Measurements from ENCODE around the gene C14orf119. TPM values are rescaled to one million over a fixed set of nuclear protein-coding genes. Genes with fewer than 3 reads are reported as not detected.

The C14orf119 gene
- total RNA-seq, 1 donor from 2014 or later, result 50.3 TPM

DNA sequence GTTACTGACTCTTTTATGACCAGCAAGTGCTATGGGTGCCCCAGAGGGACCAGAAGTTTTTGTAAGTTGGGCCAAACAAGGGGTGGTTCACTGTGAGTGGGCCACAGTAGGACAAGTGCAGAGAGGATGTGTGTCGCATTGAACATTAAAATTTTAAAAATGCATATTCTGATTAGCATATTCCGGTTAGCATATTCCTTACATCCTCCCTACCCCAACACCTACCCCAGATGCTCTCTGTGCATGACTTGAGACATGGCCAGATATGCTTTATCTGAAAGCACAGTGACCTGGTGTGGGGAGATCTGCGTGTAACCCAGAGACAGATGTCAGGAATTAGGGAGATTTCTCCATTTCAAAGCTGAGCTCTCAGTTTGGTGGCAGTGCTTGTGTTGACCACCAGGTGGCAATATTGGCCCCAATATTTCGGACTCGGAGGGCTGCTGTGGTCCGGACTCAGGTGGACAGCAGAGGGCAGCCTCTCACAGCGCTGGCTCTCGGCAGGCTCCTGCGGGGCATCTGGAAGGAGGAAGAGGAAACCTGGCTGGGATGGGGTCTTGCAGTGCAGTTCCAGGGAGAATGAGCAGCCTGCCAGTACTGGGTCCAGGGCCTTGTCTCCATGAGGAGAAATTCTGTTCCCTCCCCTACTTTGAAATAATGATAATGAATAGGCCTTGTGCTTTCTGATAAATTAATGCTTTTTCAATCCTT, 25.4 kb downstream of the C14orf119 start:
- intact Hi-C loops (cut with micrococcal nuclease), result loop anchor here (1.0 to 10.0 kb wide), 10 partner anchors 25 to 434 kb away; partner anchors contain the start of genes ACIN1, C14orf119, HOMEZ and PABPN1

DNA sequence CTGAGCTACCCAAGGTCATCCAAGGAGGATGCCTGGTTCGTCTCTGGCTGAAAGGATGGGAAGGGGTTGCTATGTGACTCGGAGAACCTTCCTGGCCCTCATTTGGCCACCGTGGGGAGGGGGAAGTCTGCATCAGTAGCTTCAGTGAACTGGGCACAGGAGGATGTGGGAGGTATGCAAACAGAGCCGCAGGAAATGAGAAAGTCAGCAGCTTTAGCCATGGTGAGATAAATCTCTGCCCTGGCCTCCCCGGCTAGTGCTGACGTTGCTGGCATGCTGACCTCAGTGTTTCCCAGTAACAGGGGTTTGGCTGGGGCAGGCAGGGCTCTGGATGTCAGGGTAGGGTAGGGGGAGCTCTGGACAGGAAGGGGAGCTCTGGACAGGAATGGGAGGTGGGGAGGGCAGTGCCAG, 26.1 kb downstream of the C14orf119 start:
- intact Hi-C loops (cut with micrococcal nuclease), result loop anchor here (2.0 to 10.0 kb wide), 3 partner anchors 51 to 433 kb away; partner anchors contain the start of genes HOMEZ, THTPA and ZFHX2

DNA sequence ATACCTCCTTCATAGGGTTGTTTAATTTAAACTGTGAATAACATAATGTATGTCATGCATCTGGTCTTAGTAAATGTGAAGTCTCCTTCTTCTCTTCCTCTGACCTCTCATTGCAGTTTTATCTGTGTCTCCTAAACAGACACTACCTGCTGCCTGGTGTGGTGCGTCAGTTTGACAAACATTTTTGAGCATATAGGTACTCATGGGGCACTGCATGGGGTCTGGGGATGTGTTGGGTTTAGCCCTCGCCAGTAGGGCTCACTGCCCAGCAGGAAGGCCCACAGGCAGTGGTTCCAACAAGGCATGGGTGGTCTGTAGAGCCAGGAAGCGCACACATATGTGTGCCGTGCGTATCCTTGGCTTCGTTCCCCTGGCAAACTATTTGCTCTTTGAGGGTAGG, 26.8 kb downstream of the C14orf119 start:
- intact Hi-C loops (cut with micrococcal nuclease), result loop anchor here (10.0 kb wide), 1 partner anchor 433 kb away; the partner anchor contains the start of genes THTPA and ZFHX2

DNA sequence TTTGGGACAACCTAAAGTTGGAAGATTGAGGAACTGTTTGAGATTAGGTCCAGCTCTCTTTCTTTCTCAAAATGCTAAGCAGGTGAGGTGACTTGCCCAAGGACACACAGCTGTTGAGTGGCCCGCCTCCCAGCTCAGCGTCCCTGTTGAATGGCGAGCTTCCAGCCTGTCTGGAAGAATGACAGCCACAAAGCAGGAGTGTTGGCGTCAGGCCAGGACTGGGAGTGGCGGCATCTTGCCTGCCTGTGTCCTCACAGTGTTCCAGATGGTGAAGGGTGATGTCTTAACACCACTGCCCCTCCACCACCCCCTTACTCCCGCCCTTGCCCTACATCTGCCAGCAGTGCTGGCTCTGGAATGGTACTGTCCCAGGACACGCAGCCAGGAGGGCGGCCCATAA, 28.1 kb downstream of the C14orf119 start:
- intact Hi-C loops (cut with micrococcal nuclease), result loop anchor here (10.0 kb wide), 1 partner anchor 431 kb away; the partner anchor contains the start of genes THTPA and ZFHX2

DNA sequence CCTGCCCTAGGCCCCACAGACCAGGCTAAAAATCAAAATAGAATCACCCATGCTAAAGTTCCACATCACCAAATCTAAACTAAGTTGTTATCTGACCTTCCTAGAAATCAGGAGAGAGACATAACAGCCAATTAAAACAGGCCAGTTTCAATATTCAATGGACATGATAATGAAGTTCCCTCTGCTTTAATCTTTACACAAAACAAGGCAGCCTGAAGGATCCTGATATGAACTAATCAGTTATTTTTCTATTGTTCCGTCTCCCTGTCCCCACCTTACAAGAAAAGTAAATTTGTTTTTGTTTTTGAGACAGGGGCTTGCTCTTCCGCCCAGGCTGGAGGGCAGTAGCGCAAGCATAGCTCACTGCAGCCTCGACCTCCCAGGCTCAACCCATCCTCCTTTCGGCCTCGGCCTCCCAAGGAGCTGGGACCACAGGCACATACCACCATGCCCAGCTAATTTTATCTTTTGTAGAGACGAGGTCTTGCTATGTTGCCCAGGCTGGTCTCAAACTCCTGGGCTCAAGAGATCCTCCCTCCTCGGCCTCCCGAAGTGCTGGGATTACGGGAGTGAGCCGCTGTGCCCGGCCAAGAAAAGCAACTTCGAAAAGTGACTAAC, 29.1 kb downstream of the C14orf119 start:
- intact Hi-C loops (cut with micrococcal nuclease), result loop anchor here (10.0 kb wide), 1 partner anchor 430 kb away; the partner anchor contains the start of genes THTPA and ZFHX2

DNA sequence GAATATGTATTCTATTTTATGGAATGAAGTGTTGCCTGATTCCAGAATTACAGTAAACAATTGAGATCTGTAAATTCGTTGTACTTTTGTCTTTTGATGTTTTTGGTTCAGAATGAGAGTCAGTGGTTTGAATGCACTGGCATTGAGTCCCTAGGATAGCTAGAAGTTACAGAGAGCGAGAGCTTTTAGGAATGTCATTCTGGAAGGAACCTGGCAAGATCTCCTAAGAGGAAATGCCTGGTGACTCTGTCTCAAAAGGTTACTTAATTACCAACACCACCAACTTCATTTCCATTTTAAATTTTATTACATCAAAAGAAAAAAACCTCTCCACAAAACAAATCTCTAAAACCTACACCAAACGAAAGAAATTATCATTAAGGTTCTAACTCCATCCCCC, 29.7 kb downstream of the C14orf119 start:
- intact Hi-C loops (cut with micrococcal nuclease), result loop anchor here (10.0 kb wide), 1 partner anchor 430 kb away; the partner anchor contains the start of genes THTPA and ZFHX2

DNA sequence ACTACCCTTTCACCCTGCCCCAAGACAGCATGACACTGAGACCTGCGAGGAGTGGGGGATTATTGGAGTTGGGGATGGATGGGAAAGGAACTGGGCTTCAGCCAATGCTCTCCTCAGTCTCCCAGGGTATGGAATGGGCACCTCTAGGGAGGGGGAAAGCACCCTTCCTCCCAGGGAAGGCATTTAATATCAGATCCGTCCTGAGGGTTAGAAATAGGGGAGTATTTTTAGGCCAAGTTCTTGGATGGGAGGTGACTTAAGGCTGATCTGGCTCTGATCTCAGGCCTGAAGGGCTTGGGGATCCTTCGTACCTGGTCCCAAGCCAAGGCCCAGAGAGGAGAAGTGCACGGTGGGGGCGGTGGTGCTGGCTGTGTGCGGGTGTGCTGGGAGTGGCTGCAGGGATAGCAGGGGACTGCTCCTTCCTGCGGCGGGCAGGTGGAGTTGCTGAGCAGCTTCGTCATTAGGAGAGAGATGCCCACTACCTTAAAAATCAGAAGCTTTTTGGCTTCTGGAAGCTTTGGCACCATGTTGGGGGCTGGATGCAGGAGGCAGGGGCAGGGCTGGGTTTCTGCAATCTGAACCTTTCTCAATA, 30.7 kb downstream of the C14orf119 start:
- intact Hi-C loops (cut with micrococcal nuclease), result loop anchor here (10.0 kb wide), 1 partner anchor 429 kb away; the partner anchor contains the start of genes THTPA and ZFHX2

DNA sequence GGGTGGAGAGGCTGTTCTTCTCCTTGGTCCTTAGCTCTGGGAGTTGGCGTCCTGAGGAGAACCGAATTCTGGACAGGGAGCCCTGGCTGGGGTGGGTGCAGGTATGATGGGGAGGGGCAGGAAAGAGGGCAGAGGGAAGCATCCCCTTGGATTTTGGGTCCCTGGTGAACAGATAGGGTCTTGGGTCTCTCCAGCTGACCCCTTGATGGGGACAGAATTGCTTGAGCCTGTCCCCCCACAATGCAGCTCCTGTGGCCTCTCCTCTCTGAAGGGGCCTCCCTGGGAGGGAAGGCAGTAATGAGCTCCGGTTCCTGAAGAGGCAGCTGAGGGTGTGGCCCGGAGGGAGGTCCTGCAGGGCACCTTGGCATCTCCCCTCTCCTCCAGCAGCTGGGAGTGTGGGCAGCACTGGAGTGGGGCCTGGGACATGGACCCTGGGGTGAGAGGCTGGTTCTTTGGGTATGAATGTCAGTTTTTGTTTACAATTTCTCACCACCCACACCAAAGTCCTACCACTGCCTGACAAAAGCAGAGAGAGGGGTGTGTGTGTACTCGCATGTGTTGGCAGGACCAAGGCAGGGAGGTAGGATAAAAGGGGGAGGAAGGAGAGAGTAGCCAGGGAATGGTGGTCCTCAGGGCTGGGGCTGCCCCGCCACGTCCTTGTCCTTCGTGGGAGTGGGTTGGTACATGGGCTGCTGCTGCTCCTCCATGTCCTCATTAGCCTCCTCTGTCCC, 31.4 kb downstream of the C14orf119 start:
- intact Hi-C loops (cut with micrococcal nuclease), result loop anchor here (10.0 kb wide), 1 partner anchor 428 kb away; the partner anchor contains the start of genes THTPA and ZFHX2

DNA sequence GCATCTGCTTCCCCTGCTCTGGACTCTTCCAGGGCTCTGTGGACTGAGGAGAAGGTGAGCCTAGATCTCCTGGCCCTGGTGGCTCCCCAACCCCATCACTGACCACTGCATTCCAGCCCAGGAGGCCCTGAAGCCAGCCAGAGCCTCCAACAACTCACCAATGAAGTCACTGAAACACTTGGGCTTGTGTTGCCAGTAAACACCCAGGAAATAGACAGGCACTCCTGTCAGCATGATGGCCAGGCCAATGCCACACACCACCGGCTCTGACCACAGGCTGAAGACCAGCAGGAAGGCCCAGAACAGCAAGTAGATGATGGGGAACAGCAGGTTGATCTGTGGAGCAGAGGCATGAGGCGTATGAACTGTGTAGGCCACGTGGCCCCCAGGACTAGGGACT, 32.6 kb downstream of the C14orf119 start:
- intact Hi-C loops (cut with micrococcal nuclease), result loop anchor here (10.0 kb wide), 1 partner anchor 427 kb away; the partner anchor contains the start of genes THTPA and ZFHX2

DNA sequence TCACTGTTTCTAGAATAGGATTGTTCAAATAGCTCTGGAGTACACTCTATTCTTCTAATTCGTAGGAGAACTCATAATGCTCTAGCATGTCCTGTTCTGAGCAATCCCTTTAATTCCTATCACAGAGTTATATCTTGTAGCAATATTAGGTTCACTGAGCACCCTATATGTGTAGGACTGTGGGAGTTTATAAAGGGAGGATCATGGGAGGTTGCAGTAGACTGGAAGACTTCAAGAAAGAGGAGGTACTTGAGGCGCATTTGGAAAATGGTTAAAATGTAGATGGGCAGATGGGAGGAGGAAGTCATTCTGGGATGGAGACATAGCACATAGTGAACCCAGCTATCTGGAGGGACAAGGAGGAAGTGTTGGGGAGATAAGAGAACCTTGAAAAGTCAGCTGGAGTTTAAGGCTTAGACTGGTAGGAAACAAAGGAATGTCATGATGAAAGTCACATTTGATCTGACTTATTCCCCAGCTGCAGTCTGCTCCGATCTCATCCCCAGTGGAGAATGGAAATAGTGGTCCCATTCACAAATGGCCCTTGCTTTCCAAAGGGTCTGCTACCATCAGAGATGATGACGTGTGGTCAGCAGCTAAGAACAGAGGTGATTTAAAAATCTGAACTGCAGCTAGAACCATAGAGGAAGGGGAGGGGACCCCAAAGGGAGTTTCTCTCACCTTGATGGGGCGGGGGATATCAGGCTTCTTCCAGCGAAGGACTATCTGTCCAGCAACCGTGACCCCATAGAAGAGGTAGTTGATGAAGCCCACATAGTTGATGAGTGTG, 33.9 kb downstream of the C14orf119 start:
- intact Hi-C loops (cut with micrococcal nuclease), result loop anchor here (10.0 kb wide), 1 partner anchor 426 kb away; the partner anchor contains the start of genes THTPA and ZFHX2

DNA sequence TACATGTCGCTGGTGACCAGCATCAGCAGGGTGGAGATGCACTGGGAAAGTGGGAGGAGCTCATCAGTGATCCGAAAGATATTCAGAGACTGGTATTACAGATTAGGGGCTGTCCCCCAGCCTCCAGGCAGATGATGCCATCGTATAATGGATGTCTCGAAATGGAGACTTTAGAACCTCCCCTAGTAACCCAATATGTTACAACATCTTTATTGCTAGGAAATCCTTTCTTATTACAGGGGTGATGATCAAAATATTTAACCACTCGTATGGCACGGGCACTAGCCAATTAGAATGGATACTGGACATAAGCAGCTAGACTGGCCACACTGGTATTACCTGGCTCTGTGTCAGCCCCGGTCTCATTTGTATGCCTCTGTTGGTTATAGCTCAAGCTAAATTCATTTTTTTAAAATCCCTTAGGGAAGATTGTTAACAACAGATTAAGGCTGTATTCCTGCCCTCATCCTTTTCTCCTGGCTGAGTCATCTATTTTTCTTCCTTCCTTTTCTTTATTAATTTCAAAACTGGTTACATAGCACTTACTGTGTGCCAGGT, 34.5 kb downstream of the C14orf119 start:
- intact Hi-C loops (cut with micrococcal nuclease), result loop anchor here (10.0 kb wide), 1 partner anchor 425 kb away; the partner anchor contains the start of genes THTPA and ZFHX2

DNA sequence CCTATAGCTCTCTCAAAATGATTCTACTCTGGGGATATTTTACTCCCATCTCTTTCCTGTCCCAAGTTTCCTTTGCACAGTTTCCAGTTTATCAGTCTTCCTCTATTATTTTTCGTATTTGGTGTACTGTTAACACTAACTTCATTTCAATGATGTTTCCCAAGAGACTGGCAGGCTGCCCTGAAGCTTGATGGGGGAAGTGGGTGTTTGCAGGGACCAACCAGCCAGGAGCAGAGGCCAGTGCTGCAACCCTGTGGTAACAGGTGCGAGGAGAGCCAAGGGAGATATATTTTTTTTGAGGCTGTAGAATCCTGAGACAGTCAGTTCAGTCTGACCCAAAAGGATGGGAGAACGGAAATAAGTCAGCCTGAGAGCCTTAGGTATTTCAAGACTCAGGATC, 35.6 kb downstream of the C14orf119 start:
- intact Hi-C loops (cut with micrococcal nuclease), result no loop called here

DNA sequence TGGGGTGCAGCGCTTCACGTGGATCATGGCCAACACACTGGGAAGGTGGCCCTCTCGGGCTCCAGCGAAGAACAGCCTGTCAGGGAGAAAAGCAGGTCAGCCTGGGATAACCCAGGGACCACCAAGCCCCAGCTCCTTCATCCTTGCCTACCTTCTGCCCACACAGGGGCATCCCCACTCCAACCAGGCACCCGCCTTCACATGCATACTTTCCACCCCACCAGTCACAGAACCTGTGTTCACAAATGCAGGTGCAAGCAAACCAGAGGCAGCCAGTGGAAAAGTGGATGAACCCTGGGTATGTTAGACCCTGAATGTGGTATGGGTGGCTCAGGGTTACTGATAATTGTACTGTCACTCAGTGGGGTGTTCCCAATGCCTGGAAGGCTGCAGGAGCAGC, 36.2 kb downstream of the C14orf119 start:
- intact Hi-C loops (cut with micrococcal nuclease), result no loop called here

DNA sequence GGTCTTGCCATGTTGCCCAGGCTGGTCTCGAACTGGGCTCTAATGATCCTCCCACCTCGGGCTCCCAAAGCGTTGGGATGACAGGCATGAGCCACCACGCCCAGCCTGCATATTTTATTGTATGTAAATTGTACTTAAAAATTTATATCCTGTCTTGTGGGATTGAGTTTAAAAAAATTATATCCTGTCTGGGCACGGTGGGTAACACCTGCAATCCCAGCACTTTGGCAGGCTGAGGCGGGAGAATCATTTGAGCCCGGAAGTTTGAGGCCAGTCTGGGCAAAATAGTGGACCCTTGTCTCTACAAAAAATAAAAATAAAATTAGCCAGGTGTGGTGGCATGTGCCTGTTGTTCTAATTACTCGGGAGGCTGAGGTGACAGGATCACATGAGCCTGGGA, 37.7 kb downstream of the C14orf119 start:
- intact Hi-C loops (cut with micrococcal nuclease), result no loop called here

DNA sequence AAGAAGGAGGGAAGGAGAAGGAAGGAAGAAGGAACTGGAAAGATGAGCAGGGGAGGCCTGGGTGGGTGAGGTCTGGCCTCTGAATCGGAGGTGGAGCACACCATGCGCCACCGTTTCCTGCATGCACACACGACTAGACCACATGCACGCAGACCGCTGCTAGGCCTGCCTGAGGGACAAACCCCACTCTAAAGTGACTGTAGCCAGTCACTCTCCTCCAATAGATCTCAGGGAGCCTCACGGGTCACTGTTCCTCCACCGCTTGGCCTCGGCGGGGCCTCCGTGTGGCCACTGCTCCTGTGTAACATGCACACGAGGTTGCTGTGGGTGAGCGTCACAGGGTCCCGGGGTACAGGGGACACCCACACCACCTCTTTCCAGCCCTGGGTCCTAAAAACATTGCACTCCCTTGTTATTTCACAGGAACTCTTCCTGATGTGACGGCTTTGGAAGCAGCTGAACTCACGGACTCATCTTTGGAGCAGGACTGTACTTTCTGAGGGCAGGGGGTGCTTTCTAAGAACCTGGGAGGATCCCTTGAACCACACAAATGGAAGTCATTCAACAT, 41.3 kb downstream of the C14orf119 start:
- intact Hi-C loops (cut with micrococcal nuclease), result no loop called here

DNA sequence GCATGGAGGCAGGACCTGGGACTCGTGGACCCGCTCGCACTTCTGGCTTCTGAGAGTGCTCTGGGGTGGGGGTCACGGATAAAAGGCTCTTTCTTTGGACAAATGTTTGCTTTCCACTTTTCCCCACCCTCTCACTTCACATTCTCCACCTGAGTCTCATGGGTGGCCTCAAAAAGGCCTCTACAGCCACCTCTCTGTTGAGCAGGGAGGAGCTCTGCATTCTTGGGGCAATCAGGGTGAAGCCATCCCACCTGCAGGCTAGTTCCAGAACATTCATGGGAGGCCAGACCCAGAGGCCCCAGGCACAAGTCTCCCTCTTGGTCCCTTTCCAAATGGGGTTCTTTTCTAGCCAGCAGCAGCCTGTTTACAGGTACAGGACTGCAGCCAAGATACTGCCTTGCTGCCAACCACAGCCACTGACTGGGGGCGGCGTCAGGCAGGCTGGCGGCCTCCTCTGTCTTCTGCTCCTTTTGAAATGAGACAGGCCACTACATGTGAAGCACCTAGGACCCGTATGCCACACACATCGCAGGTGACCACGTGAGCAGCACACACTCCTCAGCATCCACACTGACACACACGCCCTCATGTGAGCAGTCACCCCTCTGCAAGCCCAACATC, 42.0 kb downstream of the C14orf119 start:
- intact Hi-C loops (cut with micrococcal nuclease), result no loop called here

DNA sequence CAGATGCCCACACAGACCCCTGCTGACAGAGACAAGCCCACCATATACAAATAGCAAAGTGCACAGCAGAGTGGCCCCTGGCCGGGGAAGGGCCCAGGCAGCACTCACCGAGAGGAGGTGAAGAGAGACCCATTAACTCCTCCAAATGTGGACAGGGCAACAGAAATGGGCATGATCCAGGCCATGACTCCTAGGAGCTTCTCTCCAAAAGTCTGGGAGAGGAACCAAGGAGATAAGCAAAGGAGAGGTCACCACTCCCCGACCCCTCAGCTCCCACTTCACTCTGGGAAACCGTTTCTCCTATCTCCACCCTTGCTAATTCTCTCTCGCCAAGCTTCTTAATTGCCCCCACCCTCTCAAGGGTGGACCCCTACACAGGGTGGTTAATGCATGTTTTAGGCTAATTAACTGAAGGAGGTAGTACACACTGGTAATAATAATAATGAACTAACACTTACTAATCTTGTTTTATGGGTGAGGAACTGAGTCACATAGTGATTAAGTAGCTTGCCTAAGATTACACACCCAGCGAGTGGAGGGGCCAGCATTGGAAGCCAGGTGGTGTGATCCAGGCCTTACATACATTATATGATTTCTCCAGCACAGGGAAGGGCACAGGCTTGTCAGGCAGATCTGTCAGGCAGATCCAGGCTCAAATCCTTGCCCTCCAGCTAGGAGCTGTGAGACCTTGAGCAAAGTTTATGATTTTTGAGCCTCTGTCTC, 42.7 kb downstream of the C14orf119 start:
- intact Hi-C loops (cut with micrococcal nuclease), result no loop called here

DNA sequence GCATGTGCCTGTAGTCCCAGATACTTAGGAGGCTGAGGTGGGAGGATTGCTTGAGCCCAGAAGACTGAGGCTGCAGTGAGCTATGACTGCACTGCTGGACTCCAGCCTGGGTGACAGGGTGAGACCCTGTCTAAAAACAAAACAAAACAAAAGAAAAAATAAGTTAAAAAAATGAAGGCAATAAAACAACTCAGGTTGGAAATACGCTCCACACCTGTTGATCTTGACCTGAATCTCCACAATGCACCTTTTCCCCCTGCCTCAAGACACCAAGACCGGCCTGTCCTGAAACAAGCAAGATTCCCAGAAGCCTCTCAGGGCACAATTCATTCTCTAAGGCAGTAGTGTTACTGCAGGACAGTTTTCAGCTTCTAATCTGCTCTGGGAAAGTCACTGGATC, 44.6 kb downstream of the C14orf119 start:
- intact Hi-C loops (cut with micrococcal nuclease), result no loop called here
